22Rv1 (cell line): ENCODE results near the gene KCNK4.

Experiments
- H3K27ac ChIP-seq: fragments of 450-650 bp; 2 replicates; pipeline ENCODE4 v1.5.1; 2017
- CTCF ChIP-seq: fragments of 450-650 bp; IDR thresholded peaks from 2 replicates; pipeline ENCODE4 v1.5.1; 2017; ENCODE audit warnings: mild to moderate bottlenecking
- ZFX ChIP-seq: fragments of 450-650 bp; IDR thresholded peaks from 2 replicates; pipeline ENCODE4 v1.6.1; 2017; ENCODE audit warnings: antibody characterized with exemption, borderline replicate concordance

The KCNK4 gene

GRCh38 chr11:64245797-64246620, 45.1 kb upstream of the KCNK4 start:
- peak overlapping the region; percentile 97 for H3K27ac ChIP-seq
- TF ChIP-seq CTCF (no peak), ZFX (no peak)

- peak overlapping the region; percentile 97 for H3K27ac ChIP-seq
Observed at GRCh38 chr11:64246621-64246870, 44.6 kb upstream of the KCNK4 start.

DNA sequence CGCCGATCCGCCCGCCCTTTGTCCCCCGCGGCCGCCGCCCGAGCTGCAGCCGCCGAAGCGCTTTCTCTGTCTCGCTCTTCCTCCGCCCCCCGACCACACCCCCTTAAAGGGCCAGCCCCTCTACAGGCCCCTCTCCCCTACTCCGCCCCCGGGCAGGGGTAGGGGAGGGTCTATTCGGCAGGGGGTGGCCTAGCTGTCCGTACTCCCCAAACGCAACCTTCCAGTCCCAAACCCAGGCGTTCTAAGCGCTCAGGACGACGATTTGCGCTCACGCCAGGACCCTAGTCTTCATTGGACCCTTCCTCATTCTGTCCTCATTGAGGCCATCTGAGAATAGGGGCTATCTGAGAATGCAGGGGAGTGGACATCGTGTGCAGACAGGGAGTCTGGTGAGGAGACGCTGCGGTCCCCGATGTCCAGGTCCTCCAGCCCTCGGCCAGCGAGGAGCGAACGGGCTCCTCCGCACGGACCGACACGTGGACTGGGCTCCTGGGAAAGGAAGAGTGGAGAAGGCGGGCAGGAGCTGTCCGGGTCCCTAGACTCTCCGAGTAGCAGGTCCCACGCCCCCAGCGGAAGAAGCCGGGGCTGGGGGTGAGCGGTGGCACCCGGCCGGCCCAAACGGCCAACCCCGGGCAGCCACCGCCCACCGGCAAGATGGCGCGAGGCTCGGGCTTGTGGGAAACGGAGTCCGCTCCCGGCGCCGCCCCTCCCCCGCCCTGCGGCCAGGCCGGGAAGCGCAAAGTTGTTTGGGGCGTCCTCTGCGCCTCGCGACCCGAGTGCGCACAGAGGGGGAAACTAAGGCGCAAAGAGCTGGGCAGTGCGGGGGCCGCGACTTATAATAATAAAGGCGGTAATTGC, 44.0 kb upstream of the KCNK4 start, which contains the start of gene PPP1R14B:
Gene PPP1R14B, minus strand, starts transcription at position 73 of the 858 bp plus-strand sequence. CDS start 270 bp downstream, outside the sequence.
- no peak for TF ChIP-seq ZFX
- 0 out of 2 replicates have a peak, but pooled peaks have one; percentile 16 for TF ChIP-seq CTCF
- H3K27ac ChIP-seq, result peak within 1 kb of the TSS; percentile 97

- TF ChIP-seq CTCF (no peak), ZFX (no peak)
- peak overlapping the region; percentile 97 for H3K27ac ChIP-seq
Observed at GRCh38 chr11:64247729-64248531, 43.2 kb upstream of the KCNK4 start.

DNA sequence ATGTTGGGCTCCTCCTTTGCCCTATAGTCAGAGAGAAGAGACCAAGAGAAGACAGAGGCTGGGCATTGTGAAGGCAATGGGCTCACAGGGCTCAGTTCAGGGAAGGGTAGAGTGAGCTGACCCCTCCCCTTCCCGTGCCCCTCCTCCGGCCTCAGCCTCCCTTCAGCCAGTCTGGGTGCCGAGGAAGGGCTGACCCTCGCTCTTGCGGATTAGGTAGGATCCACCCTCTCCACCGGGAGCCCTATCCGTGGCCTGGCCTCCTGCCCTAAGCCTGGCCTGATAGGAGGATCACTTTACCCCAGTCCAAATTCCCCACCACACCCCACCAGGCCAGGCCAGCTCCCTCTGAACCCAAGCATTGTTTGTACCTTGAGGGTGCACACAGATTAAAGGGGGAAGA, 42.5 kb upstream of the KCNK4 start:
- no peak for TF ChIP-seq CTCF
- TF ChIP-seq ZFX, result no peak
- no peak overlapping the region for H3K27ac ChIP-seq

GRCh38 chr11:64249038-64249437, 42.1 kb upstream of the KCNK4 start:
- TF ChIP-seq CTCF (no peak), ZFX (no peak)
- no peak overlapping the region for H3K27ac ChIP-seq

DNA sequence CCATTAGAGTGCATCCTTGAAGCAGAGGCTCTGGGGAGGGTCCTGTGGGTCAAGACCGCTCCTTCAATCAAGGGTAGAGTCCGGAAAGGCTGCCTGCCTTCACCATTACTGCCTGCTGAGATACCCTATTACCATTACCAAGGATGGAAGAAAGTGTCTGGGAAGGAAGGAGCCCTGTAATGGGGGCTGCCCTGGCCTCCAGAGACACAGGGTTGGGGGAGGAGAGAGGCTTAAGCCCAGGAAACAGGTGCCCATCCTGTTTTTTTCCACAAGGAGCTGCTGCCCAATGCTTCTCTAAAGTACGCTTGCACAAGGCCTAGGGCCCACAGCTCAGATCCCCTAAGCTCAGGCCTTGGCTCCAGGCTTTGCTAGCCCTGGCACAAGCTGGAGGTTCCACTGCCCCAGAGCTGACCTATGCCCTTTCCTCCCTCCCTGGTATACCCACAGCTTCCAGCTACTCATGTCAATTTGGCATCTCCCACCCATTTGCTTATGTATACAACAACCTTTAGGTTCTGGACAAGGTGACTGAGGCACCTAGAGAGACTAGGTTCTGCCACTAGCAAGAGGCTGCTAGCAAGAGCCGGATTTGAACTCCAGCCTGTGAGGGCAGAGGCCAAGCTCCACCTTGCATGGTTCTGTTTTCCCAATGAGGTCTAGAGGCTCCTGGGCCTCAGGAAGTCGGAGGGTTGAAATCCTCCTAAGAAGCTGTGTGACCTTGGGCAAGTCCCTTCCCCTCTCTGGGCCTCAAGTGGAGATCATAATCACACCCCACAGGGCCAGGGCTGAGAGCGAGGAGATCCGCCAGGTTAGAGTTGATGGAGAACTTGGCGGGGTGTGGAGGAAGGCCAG, 41.3 kb upstream of the KCNK4 start:
- TF ChIP-seq ZFX, result no peak
- TF ChIP-seq CTCF, result no peak

More for the DNA sequence above, 41.3 kb upstream of the KCNK4 start:
- no peak overlapping the region for H3K27ac ChIP-seq
